Central memory CD4-positive, alpha-beta T cell (primary cell): Measurements from ENCODE around the gene SOX9.
"Not testable (repeated sequence)": the region's sequence is repeated elsewhere in the genome, so short reads cannot be mapped to it uniquely, and the experiment has no call there.

Experiments
- DNase-seq: peaks from one replicate; pipeline ENCODE4 v3.0.0; 2022

Gene SOX9

DNA sequence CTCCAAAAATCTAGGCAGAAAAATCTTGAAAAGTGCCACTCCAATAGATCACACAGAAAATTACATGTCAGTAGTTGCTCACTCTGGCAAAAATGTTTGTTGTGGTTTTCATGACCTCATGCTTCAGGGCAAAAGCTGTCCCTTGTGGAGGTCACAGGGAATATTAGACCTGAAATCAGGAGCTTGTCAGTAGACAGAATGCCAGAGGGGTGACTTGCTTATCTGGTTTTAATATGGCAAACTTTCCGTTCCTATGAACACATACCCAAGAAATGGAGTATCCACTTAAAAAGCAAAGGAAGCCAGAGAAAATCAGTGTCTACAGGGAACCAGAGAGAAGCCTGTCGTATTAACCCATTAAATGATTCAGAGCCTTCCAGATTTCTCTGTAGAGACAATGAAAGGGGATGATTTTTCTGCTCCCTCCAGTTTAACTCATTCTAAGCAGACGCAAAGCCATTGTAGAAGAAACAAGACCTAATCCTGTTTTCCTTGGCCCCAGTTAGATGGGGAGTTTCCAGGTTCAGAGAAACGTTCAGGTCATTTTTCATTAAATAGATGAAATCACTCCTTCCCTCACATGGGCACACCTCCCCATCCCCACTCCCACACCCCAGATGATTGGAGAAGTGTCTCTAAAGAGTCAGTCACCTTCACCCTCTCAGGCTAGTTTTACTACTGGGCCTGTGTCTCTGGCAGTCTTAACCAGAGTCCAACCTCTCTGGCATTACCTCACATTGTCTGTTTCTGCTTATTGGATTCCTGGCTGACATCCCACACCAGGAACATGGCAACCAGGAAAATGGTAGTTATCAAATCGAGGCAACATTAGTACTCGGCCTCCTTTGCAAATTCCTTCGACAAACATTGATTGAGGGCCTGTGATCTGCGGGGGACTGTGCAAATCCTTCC is 6.0 kb downstream of the SOX9 start:
- DNase-seq, result no peak

DNA sequence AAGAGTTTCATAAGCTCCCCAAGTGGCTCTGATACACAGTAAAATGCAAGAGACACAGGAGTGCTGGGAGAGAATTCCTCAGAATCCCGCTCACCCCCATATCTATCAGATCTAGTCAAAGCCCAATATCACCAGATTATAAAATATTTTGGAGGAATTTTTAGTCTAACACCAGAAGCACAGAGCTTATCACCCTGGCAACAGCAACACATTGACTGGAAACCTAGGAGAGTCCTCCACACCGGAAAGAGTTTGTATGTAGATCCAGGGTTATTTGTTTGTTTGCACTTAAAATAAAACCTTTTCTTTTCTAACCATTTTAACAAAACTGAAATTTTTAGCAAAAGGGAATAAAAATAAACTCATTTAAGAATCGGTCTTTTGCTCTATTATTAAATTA is 7.2 kb downstream of the SOX9 start:
- no peak for DNase-seq

DNA sequence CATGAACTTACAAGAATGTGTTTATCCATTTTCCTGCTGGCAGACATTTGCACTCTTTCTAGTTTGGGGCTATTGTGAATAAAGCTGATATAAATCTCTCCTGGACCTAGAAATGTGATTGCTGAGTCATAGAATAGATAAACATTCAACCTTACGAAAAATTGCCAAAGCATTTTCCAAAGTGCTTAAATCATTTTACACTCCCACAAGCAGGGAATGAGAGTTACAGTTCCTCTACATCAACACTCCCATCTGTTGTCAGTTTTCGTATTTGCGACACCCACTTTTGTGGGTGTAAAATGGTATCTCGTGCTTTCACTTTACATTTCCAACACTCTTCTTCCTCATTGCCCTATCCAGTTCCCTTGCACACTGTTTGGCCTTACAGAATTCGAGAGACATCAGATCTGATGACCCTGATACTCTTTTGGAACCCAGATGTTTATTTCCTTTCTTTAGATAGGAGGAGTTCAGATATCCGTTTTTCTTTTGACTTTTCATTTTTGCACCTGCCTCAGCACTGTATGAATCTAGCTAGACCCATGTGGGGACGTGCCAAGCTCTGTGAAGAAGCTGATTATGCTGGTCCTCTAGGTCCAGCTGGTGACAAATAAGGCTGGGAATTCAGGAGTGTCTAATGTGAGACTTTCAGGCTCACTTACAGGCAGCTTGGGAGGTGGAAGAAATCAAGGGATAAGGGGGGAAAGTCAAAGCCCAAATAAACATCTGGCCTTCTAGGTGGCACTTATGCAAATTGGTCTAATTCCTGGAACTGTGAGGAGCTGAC is 14.0 kb downstream of the SOX9 start:
- DNase-seq, result no peak

DNA sequence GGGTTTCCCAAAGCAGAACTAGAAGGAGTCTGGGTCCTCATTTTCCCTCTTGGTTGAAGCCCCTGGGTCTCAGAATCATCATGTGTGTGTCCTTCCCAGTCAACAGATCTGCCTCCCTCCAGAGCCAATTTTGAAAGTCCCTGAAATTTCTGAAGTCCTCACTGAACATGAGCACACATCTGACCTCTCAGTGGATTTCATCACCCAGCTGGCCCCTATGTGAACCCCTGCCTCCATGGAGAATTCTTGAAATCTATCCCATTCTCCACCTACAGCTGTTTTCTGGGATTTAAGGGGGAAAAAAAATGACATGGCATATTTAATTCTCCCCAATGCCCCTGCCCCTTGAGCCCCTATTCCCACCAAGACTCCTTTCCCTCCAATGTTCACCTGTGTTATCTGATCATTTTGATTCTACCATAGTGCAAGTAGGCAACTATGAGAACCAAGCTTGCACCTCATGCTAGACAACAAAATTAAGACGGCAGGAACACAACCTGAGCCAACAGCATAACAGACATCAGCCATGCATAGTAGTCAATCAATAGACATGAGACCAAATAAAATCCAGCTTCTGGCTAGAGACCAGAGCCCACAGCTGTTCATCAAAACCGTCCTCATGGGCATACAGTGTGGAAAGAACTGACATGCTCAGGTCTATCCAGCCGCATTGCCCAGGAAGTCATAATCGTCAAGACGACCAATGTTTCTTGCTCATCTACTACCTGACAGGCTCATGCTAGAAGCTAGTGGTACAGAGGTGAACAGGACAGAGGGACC is 14.9 kb downstream of the SOX9 start:
- DNase-seq, result no peak

DNA sequence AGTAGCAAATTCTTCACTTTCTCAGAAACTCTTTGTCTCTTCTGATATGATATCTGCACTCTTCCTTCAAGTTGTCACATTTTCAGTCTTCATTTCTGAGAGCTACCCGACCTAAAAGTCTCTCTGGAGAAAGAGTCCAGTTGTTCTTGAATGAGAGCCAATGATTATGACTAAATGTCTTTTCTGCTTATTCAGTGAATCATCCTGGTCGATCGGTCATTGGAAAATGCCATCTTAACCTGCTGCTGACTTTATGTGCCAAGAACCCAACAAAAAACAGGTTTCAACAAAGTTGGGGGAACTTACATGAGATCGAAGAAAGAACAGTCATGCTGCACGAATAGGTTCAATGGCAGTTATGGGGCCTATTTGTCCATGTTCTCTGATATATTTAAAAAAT is 15.9 kb downstream of the SOX9 start:
- DNase-seq, result no peak

DNA sequence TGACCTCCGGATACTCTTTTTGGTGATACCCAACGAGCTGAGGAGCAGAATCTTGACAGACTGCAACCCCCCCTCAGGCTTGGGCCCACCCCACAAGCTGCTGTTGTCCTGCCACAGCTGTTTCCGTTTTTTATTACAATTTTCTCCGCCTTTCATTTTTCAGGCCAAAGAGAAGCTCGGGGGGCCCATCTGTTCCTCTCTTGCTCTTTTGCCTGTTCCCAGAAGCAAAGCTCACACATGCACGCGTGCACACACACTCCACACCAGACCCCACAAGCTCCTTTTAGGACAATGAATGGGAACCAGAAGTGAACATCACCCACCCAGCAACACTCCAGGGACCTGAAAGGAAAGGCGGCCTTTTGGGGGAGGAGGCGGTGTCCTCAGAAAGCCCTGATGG is 16.3 kb downstream of the SOX9 start:
- no peak for DNase-seq

DNA sequence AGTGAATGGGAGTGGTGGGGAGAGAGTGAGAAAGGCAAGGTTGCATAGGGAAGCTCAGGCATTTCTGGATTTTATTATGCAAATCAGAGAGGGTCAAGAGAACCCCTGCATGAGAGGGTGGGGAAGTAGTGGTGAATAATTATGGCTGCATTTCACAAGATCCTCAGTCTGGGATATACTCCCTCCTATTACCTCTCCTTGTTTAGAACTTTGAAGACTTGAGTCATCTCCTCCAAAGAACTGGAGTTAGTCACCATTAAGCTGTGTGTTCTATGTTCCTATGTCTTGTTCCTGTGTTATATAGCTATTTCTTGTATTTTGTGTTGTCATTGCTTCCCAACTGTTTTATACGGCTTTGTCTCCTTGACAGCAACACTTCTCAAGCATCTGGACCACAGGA is 18.4 kb downstream of the SOX9 start:
- DNase-seq, result no peak

DNA sequence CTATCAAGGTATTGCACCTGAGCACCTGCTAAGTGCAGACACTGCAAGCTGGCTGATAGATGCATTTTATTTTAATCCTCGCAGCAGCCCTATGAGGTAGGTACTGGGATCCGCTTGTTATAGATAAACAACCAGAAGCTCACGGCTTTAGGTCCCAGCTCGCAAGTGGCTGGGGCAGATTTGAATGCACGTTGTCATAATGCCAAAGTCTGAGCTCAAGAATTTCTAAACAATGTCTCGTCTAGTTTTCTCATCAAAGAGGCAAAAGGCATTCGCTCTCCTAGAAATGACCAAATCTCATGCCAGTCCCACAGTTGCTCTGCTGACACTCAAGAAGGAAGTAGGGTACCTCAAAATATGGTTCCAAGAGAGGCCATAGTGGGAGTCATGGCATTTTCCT is 20.5 kb downstream of the SOX9 start:
- DNase-seq, result no peak

DNA sequence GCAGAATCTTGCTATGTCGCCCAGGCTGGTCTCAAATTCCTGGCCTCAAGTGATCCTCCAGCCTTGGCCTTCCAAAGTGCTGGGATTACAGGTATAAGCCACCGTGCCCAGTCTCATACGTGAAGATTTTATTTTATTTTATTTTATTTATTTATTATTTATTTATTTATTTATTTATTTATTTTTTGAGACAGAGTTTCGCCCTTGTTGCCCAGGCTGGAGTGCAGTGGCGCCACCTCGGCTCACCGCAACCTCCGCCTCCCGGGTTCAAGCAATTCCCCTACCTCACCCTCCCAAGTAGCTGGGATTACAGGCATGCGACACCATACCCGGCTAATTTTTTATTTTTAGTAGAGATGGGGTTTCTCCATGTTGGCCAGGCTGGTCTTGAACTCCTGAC is 21.3 kb downstream of the SOX9 start:
- DNase-seq, result not testable (repeated sequence)

DNA sequence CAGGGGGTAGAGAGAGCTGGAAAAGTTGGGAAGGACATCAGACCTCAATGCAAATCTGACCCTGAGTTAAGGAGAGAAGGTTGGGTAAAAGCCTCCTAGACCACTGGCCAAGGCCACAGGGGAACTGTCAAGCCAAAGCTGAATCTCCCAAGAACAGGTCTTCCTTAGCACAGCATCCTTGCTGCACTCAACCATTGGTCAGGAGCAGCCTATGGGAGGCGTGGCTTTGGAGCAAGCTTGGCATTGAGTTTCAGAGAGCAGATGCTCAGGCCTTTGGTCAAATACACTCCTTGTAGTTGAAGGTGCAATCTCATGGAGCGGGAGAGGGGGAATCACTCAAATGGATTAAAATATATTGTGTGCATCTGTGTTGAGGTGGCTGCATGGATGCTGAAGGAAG is 21.8 kb downstream of the SOX9 start:
- DNase-seq, result no peak

DNA sequence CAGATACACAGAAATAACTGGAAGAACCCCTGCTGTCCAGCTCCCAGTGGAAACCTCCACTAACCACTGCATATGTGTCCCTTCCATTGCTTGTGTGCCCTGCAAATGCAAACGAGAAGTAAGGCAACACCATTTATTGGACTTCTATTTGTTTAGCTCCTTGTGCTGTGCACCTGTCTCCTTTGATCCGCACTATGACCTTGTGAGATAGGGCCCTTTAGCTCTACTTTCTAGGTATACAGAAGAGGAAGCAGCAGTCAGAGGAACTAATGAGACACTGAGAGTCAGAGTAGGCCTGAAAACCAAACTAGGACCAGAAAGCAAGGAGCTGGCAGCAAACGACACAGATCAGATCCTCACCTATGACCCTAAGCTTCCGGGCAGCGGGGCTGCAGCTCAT is 22.4 kb downstream of the SOX9 start:
- no peak for DNase-seq

DNA sequence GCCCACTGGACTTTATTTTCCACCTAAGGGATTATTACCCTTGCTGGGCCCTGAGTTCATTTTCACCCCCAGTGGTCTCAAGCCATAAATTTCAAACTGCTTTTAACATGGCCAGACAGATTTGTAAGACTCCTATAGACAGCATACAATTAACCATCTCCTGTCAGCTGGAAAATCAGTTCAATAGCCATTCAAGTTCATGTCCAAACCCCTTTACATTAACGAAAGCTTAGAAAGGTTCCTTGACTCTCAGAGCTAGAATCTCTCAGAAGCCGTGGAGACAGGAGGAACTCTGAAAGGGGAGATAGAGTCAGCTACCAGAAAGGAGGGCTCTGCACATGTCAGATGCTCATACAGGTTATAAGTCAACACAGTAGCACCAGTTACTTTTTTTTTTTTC is 23.3 kb downstream of the SOX9 start:
- DNase-seq, result no peak

DNA sequence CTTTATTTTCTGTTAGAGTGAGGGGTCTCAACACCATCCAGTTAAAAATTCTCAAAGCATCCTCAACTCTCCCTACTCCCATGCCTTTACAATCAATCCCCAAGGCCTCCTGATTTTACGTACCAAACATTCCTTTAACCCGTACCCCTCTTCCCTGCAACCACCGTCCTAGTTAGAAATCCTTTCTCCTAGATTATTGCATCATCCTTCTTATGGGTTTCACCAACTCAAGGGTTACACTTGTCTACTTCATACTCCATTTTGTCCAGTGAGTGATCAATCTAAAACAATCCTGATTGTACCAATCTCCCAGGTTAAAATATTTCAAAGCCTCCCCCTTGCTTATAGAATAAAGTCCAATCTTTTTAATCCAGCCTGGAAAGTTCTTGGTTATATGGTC is 24.7 kb downstream of the SOX9 start:
- DNase-seq, result no peak

DNA sequence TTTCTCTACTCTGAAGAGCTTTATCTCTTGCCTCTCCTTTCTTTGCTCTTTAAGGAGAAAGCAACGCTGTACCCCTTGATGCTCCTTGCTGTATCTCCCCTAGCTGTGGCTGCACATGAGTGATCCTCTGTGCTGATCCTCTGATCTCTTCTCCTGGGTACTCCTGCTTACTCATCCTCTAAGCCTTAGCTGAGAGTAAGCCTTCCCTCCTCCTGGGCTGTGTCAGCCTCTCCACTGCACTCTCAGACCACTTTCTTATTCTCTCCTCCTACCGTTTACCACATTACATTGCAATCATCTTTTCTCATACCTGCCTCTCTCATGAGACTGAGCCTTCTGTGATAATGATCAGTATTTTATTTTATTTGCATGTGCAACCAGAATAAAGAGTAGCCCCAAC is 25.1 kb downstream of the SOX9 start:
- no peak for DNase-seq

DNA sequence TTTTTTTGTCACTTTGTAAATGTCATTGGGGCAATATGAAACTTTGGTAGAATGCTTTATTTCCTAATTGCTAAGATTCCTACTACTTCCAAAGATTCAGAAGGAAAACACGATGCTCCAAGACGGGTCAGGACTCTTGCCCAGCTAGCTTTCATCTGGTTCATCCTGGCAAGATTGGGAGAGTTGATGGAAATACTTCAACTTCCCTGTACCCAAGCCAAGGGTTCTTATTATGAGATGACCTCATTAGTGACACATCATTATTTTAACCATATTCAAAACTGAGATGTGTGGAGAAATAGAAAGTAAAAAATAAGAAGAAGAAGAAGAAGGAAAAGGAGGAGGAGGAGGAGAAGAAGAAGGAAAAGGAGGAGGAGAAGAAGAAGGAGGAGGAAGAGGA is 25.6 kb downstream of the SOX9 start:
- DNase-seq, result no peak

DNA sequence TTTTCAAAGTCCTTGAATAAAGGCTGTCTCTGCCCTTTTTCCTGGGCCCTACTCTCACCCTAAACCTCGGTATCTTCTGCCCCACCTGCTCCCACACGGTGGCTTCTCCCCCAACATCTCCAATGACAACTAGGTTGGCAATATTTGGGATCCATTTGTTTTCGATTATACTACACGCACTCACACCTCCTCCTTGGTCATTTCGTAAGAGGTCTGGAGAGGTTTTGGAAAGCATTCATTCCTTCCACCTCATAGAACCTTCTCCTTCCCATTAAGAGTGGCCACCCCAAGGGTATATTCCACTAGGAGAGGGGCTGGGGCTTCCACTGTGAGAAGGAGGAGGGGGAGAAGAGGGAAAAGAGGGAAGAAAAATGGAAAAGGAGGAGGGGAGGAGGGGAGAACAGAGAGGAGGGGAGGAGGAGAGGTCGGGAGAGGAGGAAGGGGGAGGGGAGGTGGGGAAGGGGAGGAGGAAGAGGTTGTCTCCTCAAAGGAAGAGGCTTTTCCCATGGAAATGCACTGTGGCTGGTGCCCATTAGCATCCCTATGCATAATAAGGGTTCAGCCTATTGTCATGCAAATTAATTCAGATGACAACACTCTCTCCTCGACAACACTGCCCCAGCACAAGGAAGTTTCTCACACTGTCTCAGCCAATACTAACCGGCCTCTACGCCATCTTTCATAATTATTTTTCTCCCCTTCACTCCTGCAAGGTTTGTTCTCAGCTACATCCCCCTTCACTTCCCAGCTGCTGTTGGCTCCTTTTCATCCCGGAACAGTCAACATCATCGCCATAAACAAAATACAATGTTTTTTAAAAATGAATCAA is 30.0 kb downstream of the SOX9 start:
- no peak for DNase-seq

DNA sequence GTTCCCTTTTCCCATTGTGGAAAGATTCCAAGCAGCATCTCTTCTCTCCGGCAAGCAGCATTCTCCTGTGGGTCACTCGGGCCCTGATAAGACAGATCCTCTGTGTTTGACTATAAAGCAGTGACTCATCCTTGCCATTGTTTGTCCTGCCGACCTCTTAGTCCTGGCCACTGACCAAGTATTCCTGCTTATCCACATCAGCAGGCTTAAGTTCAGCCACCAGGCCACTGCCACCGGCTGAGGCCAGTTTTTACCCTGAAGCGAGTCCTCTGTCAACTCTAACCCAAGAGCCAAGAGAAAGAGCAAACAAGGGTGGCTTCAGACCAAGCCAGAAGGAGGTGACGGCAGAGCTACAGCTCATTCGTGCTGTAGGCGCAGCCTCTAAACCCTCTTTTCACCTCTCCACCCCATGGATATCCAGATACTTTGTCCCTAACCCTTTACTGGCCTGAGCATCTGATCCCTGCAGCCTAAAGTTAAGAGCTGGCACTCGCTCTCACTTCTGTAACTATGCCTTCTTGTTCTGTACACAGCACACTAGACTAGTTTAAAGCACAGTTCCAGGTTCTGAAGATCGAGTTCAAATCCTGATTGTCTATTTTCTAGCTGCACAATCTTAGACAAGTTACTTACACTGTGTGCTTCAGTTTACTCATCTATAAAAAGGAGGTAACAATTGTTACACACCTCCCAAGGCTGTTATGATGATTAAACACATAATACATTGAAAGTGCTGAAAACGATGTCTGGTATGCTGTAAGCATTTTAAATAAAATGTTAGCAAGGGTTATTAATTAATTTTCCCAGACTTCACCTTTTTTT is 31.0 kb downstream of the SOX9 start:
- DNase-seq, result no peak

DNA sequence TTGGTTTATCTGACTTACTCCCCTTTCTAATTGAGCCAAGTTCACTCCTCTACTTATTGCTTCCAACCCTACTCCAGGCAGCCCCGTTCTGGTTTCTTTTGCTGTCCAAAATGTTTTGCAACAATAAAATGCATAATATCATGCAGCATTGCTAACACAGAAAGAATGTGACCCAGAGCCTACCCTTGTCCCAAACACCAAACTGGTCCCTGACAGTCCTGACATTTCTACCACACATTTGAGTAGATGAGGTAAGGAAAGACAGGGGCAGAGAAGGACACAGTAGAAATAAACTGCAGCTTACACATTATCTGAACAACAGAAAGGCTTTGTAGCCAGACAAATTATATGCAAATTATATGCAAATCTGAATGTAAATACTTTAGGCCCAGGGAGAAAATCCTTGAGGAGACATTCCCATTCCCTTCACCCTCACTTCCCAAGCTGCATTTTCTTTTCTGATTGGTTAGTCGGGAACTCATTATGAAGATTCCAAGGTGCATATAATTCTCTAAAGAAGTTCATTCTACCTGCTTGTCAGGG is 31.6 kb downstream of the SOX9 start:
- DNase-seq, result no peak

DNA sequence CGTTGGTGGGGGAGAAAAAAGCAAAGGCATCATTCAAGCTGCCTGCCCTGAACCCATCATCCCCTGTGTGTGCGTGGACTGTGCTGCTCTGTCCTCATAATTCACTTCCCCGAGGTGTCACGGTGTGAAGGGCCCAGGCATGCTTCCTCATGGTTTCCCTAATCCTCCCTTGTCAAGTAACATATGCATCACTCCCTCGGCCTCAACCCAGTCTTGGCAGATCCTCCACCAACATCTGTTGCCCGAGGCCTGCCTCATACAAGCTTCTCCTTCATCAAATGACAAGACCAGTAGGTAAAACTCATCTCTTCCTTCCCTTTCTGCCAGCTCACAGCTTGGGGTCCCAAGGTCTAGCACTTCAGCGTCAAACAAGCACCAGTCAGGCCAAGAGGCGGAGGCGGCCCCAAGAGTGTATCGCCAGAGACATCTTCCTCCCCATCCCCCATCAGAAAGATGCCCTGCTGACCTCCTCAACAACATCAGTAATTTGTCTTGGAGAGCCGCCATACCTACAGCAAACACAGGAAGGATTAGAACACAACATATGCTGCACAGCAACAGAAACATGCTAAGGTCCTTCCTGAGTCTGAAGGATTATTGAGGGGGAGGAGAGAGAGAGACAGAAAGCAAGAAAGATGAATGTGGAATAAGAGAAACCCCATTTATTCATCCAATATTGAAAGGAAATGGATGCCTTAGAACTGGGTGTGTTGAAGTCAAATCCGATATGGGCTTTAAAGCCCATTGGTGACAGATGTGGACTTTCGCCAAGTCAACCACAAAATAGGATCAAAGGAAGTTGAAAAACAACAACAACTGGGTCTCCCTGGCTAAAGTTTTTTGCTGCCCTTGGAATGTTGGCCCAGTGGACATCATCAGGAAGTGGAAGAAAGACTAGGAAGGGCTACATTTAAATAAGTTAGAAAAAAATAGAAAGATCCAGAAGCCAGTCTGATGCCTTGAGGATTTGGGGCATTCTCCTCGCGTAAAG is 38.4 kb downstream of the SOX9 start:
- no peak for DNase-seq

DNA sequence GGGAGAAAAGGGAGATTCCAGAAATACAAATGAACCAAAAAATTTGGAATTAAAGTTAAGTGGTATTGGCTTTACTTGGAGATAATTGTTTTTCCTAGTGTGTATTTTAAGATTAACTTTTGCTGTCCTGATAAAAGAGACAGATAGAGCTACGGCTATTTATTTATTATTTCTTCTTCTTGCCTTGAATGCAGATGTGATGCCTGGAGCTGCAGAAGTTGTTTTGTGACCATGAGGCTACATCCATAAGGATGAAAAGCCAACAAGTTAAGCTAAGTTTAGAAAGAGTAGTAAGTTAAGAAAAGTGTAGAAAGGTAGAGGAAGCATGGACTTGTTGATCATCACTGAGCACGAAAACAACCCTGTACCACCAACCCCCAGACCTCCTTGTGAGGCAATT is 41.7 kb downstream of the SOX9 start:
- no peak for DNase-seq
